ENCODE measurements around the gene NAGLU.

GRCh38 chr17:42553161-42553818, 17.2 kb downstream of the NAGLU start:
- TF ChIP-seq, protein P1, sequence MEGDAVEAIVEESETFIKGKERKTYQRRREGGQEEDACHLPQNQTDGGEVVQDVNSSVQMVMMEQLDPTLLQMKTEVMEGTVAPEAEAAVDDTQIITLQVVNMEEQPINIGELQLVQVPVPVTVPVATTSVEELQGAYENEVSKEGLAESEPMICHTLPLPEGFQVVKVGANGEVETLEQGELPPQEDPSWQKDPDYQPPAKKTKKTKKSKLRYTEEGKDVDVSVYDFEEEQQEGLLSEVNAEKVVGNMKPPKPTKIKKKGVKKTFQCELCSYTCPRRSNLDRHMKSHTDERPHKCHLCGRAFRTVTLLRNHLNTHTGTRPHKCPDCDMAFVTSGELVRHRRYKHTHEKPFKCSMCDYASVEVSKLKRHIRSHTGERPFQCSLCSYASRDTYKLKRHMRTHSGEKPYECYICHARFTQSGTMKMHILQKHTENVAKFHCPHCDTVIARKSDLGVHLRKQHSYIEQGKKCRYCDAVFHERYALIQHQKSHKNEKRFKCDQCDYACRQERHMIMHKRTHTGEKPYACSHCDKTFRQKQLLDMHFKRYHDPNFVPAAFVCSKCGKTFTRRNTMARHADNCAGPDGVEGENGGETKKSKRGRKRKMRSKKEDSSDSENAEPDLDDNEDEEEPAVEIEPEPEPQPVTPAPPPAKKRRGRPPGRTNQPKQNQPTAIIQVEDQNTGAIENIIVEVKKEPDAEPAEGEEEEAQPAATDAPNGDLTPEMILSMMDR (IDR thresholded peaks at IDR 0.05; ENCODE audit: low read depth, low read length): no peak
- no peak for TF ChIP-seq POLR2A (IDR thresholded peaks at IDR 0.05; ENCODE audit: extremely low read depth, insufficient read length)
- TF ChIP-seq MYC (IDR thresholded peaks at IDR 0.05; ENCODE audit: low read depth, low read length): no peak
